GM19452 (cell line): ENCODE results near the gene ADI1.

ENCODE experiments used
- ATAC-seq: cut with Tn5 transposase; IDR thresholded peaks from one replicate; pipeline ENCODE4 v1.9.1; 2021; ENCODE audit not compliant: unreplicated experiment

The ADI1 gene, protein sequence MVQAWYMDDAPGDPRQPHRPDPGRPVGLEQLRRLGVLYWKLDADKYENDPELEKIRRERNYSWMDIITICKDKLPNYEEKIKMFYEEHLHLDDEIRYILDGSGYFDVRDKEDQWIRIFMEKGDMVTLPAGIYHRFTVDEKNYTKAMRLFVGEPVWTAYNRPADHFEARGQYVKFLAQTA

DNA sequence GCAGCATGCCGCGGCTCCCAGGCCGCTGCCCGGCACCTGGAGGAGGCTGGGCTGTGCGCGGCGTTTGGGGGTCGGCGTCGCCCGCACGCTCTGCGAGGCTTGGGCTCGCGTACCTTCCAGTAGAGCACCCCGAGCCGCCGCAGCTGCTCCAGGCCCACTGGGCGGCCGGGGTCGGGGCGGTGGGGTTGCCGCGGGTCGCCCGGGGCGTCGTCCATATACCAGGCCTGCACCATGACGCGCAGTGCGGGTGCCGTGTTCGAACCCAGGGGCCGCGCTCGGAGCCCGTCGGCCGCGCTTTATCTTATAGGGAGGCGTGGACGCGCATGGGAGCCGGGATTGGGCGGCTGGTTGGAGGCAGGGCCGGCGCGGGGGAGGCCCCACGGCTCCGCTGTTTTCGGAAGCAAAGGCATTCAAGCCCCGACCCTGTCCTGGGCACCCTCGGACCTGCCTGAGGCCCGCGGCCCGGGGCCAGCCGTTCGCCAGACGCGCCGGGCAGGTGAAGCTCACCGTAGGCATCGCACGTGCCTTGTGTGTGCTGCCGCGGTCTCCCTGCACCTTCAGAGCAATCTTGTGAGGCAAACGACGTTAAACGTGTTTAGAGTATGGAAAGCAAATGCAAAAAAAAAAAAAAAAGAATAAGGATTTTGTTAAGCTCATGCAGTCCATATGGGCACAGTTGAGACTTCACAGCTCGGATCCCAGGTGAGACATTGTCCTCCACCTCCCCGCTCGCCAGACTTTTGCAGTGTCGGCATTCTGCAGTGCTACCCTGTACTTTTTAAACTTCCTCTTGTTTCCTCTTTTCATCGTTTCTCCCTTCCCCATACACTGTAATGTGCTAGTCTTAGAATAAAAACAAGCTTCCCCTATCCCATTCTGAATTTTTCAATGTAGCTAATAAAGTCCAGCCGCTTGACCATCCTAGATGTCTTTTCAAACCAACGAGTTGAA is at the start of gene ADI1:
Gene ADI1, minus strand, starts transcription at position 277 of the 951 bp plus-strand sequence. Its CDS starts 44 bp downstream, at position 233.
- ATAC-seq = peak; percentile 61

DNA sequence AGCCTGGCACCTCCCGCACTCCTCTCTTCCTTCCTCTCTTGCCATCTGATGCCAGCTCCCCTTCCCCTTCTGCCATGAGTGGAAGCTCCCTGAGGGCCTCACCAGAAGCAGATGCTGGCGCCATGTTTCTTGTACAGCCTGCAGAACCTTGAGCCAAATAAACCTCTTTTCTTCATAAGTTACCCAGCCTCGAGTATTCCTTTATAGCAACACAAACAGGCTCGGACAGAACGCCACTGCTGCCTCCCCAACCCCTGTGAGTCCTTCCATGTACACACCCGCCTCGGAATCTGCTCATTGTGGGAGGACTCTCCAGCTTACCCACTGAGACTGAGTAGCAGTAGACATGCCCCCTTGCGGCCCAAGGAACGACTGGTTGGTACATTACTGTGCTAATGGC is 47.5 kb upstream of the ADI1 start:
- no peak for ATAC-seq

GRCh38 chr2:3565117-3565516 is 45.8 kb upstream of the ADI1 start:
- no peak for ATAC-seq

DNA sequence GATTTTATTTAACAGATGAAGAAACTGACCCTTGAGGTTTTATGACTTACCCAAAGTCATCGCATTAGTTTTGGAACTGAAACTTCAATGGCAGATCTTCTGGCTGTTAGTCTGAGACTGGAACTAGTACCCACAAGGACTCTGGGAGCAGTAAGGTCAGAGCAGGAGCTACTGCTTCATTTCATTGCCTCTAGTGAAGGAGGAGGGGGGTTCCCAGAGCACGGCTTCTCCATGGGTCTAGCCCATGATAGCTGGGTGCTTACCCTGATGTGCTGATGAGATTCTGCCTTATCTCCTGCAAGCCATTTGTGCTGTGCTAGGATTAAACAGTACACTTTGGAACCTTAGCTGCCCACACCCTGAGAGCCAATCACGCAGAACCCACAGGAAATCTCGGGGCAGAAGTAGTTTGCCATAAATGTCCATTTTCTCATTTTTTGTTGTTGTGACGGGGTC is 44.2 kb upstream of the ADI1 start:
- peak; percentile 51 for ATAC-seq

DNA sequence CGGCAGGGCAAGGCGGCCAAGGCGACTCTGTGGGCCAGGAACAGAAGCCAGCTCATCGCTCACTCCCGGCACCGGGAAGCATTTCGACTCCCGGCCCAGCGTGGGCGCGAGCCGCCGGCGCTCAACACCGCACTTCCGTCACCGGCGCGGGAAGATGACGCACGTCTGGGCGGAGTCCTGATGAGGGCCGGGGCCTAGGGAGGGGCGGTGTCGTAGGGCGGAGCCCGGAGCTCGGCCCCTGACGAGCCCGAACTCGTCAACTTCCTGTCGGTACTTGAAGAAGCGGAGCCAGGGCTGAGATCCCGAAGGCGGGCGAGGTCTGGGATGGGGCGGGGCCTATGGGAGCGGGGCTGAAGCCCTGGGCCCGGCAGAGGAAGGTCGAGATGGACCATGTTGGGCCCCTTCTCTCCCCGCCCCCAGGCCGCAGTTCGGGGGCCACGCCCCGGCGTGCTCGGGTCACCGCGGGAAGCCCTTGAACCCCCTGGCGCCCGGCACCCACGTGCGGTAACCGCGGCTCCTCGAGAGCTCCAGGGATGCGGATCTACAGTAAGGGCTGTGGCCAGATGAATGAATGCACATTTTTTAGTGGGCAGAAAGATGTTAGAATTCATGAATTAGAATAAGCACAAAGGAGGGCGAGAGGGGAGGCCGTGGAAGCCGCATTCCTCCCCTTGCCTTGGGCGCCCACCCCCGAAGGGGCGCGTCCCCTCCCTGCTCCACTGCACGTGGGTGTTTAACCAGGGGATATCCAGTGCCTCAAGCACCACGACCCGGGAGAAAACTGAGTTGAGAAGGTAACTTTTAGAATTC is 39.1 kb upstream of the ADI1 start, which contains the start of gene RNASEH1:
Gene RNASEH1, minus strand, starts transcription at position 129 of the 810 bp plus-strand sequence. Its CDS starts 73 bp downstream, at position 56.
- peak; percentile 95 for ATAC-seq

DNA sequence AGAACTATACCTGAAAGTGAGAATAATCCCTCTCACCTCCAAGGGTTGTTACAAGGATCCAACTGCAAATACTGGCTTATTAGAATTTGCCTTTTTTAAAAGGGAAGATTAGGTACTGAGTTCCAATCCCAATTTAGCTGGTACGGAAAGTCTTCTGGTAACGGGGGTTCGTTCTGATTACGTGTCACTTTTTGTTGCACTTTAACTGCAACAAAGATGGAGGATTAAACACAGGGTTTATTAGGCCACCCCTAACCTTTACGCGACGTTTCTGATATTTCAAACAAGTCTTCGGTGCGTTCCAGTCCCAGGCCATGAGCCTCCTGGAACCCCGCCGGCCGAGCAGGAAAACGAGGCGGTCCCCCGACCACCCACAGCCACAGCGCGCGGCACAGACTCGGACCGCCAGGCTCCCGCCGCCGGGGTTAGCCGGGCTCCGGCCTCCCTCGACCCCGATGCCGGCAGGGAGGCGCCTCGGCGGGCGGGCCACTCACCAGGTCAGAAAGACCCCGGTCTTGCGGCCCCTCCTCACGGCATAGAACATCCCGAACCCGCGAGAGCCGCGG is 38.4 kb upstream of the ADI1 start:
- peak; percentile 33 for ATAC-seq

GRCh38 chr2:3553946-3554345 is 34.6 kb upstream of the ADI1 start:
- ATAC-seq = no peak

DNA sequence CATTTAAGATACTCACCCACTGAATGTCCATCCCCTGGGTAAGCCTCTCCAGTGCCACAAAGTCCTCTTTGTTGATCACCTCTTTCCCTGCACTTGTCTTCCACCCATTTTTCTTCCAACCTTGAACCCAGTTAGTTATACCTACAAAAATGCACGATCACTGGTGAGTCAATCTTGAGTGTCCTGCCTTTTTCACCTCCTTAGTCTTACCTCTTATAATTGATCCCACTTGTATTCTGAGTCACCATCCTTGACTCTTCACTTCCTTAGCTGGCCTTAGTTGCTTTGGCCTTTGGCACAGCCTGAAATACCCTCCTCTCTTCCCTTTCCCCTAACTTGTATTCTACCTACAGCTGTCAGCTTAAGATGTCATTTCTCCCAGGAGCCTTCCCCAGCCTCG is 28.6 kb upstream of the ADI1 start:
- no peak for ATAC-seq

DNA sequence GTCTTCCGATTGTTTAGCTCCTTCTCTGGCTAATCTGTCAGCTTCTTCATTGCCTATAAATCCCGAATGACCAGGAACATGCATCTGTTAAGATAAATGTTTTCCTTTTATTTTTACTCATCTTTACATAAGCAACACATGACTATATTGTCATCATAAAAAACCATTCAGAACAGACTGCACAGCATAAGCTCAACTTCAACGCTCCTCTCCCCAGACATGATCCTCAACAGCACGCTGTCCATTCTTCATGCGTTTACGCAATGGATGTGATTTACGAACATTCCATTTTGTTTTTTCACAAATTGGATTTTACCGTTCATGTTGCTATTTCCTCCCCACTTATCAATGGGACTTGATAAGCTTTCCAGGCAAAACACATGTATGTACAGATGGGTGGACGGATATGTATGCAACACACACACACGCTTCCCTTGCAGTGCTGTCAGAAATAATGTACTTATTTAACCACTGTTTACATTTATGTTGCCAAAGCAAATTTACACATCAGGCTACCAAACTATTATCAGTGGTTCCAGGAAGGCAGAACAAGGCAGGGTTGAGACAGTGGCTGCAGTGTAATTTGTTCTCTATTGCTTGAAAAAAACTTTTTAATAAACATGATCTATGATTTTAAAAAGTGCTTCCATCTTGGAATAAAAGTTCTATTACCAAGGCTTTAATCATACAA is 26.6 kb upstream of the ADI1 start:
- ATAC-seq = no peak

DNA sequence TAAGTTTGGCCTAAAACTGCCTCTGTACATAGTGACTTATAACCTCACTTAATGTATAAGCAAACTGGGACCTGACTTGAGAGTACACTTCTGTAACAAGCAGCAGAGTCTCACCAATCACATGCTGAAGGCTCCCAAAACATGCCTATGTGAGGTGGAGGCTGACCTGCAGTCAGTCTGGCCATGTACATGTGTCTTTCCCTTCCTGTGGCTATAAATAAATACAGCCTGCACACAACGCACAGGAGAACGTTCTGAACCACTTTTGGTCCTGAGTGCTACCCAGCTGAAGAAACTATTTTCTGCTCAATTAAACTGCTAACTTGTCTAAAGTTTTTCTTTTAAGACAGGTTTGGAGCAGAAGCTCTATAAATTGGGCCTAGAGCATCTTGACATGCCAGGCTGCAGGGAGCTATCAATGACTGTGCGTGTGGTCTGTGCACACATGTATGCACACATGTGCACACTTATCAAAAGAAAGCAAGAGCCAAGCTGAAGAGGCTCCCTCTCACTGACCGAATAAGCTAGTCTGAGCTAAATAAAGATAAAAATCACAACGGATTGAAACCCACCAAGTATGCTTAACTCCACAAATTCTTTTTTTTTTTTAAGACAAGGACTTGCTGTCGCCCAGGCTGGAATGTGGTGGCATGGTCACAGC is 23.8 kb upstream of the ADI1 start:
- no peak for ATAC-seq

GRCh38 chr2:3542107-3542506 is 22.8 kb upstream of the ADI1 start:
- no peak for ATAC-seq

- ATAC-seq = no peak
Observed at GRCh38 chr2:3539836-3540235, 20.5 kb upstream of the ADI1 start.

DNA sequence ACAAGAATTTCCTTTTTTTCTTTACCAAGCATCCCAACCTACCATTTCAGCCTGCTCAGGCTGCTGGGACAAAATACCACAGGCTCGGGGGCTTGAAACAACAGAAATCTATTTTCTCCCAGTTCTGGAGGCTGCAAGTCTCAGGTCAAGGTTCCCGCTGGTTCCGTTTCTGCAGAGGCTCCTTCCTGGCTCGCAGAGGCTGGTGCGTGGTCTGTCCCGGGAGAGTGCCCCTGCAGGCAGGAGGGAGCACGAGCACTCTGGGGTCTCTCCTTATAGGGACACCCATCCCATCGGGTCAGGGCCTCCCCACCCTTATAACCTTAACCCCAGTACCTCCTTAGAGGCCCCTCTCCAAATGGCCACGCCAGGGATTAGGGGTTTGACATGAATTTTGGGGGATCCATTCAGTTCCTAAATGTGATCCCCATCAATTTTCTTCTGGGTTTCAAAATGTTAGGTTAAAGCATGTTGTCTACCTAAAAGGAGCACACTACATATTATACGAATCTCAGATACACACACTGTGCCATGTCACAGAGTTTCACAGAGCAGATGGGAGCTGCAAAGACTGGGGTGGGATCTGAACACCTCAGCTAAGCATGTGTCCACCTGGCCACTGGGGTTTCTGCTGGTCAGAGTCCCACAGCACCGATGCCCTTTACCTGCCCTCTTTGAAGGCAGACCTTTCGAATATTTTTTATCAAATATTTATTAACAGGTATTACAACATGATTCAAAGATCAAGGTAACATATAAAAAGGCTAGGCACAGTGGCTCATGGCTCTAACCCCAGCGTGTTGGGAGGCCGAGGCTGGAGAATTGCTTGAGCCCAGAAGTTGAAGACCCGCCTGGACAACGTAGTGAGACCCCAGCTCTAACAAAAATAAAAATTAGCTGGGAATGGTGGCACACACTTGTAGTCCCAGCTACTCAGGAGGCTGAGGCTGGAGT is 17.6 kb upstream of the ADI1 start:
- ATAC-seq = peak; percentile 62

- ATAC-seq = peak; percentile 58
Observed at GRCh38 chr2:3535794-3536681, 16.7 kb upstream of the ADI1 start.

GRCh38 chr2:3535467-3535793 is 16.1 kb upstream of the ADI1 start:
- peak; percentile 14 for ATAC-seq

- ATAC-seq = no peak
Observed at GRCh38 chr2:3534251-3534814, 15.0 kb upstream of the ADI1 start.

DNA sequence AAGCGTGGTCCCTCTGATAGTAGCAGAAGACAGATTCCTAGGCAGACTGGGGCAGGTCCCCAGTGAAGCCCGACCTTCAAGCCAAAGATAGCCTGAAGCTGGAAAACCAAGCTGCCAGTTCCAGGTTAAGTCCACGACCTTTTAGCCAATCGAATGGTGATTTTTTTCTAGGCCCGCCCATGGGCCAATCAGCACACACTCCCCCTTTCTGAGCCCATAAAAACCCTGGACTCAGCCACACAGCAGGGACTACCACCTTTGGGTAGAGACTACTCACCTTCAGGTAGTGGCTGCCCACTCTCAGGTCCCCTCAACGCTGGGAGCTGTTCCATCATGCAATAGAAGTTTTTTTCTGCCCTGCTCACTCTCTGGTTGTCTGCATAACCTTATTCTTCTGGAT is 14.5 kb upstream of the ADI1 start:
- no peak for ATAC-seq

DNA sequence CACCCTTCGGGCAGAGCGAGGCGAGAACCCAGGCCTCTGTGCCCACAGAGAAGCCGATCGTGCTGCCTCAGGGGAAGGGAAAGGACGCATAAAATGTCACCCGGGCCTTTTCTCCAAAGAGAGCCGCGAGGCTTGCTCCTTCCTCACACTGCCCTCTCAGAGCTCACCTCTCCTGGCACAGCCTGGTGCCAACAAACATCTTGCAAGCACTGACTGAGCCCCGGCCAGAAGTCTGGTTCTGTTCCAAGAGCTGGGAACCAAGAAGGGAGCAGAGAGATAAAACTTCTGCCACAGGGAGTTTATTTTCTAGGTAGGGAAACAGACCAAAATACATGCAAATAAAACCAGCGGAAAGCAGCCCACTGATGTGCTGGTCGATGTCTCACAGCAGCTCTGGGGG is 13.6 kb upstream of the ADI1 start:
- ATAC-seq = no peak
